Activated CD8-positive, alpha-beta memory T cell treated with anti-CD3 and anti-CD28 coated beads, Interleukin-2, amount 50 U/mL, for 1 hour (primary cell): Measurements from ENCODE around the gene LAG3.

Source experiments
- DNase-seq: peaks from one replicate; pipeline ENCODE4 v3.0.0-alpha.2; 2020; ENCODE audit errors: extremely low read depth

The LAG3 gene

GRCh38 chr12:6823182-6824084 lies 51.1 kb downstream of the LAG3 start:
- no peak for DNase-seq

GRCh38 chr12:6824085-6824775 lies 51.9 kb downstream of the LAG3 start:
- no peak for DNase-seq

- no peak for DNase-seq
Observed at GRCh38 chr12:6824901-6825381, 52.6 kb downstream of the LAG3 start.

GRCh38 chr12:6825398-6826124 lies 53.2 kb downstream of the LAG3 start:
- DNase-seq = peak; percentile 27

- DNase-seq = no peak
Observed at GRCh38 chr12:6826125-6826733, 53.9 kb downstream of the LAG3 start.

GRCh38 chr12:6826734-6827436 lies 54.6 kb downstream of the LAG3 start:
- no peak for DNase-seq

- DNase-seq = no peak
Observed at GRCh38 chr12:6827437-6827911, 55.2 kb downstream of the LAG3 start.
